Lower leg skin (tissue), 4 donors: ENCODE measurements around the gene FAM50B. TPM values are rescaled to one million over a fixed set of nuclear protein-coding genes. Genes with fewer than 3 reads are reported as not detected.

Experiments used
- DNase-seq, 2 donors: peaks; one replicate each; pipeline ENCODE4 v3.0.0-alpha.2; 2019; ENCODE audit warnings: low spot score in 2 of 2
- H3K4me3 ChIP-seq: fragments of 200-600 bp; sonication (generic); 2 replicates; pipeline ENCODE4 v1.5.1; 2017; ENCODE audit warnings: mild to moderate bottlenecking, low read depth; ENCODE audit not compliant: poor library complexity, severe bottlenecking
- POLR2A ChIP-seq, 2 donors: fragments of 450-650 bp; IDR thresholded peaks; one replicate each; pipeline ENCODE4 v1.6.1; 2016 to 2017; ENCODE audit warnings: antibody characterized with exemption in 2 of 2, mild to moderate bottlenecking in 1 of 2, moderate library complexity in 1 of 2
- WGBS, 2 donors: methylation state at CpG; one replicate each; pipeline ENCODE4 v1.1.5; 2018; 5-methylcytosine and 5-hydroxymethylcytosine counted together
- intact Hi-C: fragments of 100-400 bp; cut with DNase I; formaldehyde crosslinking; loops from one replicate; pipeline ENCODE4 v1.15.0; 2023; ENCODE audit warnings: low total_unique reads
- total RNA-seq, 4 donors: library from RNA; depleted of rRNA; stranded (reverse); fragments of >200 nt; gene quantifications; one replicate each; pipeline ENCODE4 v1.1.0, GENCODE V29; 2016
- TF ChIP-seq, protein P1 (sequence below), 3 donors: fragments of 450-650 bp; IDR thresholded peaks; one replicate each; pipeline ENCODE4 v1.5.1; 2016; ENCODE audit warnings: antibody characterized with exemption in 3 of 3, mild to moderate bottlenecking in 3 of 3, moderate library complexity in 2 of 3

FAM50B gene
- total RNA-seq, 4 donors from 2014 or later: 11.4 to 16.1 (median 13.9) TPM

DNA sequence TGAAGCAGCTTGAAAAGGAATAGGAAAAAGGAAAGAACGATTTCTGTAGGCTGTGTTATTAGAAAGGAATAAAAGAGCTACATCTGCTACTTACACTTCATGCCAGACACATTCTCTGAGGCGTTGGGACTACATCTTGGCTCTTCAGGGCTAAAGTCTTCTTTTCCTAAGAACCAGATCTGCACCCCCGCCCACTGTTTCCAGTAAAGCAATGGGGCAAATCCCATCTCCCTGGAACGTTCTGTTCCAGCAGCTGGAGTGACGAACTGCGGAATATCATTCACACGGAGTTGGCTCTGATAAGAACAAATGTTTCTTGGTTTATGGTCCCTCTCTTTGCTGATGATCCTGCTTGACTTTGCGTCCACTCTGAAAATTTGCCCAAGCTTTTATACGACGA is 26.9 kb downstream of the FAM50B start:
- intact Hi-C loops: no loop called here
- no peak for TF ChIP-seq POLR2A (IDR thresholded peaks at IDR 0.05)
- TF ChIP-seq, protein P1, sequence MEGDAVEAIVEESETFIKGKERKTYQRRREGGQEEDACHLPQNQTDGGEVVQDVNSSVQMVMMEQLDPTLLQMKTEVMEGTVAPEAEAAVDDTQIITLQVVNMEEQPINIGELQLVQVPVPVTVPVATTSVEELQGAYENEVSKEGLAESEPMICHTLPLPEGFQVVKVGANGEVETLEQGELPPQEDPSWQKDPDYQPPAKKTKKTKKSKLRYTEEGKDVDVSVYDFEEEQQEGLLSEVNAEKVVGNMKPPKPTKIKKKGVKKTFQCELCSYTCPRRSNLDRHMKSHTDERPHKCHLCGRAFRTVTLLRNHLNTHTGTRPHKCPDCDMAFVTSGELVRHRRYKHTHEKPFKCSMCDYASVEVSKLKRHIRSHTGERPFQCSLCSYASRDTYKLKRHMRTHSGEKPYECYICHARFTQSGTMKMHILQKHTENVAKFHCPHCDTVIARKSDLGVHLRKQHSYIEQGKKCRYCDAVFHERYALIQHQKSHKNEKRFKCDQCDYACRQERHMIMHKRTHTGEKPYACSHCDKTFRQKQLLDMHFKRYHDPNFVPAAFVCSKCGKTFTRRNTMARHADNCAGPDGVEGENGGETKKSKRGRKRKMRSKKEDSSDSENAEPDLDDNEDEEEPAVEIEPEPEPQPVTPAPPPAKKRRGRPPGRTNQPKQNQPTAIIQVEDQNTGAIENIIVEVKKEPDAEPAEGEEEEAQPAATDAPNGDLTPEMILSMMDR (IDR thresholded peaks at IDR 0.05): no peak
- no peak overlapping the region for H3K4me3 ChIP-seq
- peak; percentile 81 to 91 for DNase-seq
- 70 to 71% methylated on average over 10 of the region's 10 CpGs for WGBS, 2 donors

DNA sequence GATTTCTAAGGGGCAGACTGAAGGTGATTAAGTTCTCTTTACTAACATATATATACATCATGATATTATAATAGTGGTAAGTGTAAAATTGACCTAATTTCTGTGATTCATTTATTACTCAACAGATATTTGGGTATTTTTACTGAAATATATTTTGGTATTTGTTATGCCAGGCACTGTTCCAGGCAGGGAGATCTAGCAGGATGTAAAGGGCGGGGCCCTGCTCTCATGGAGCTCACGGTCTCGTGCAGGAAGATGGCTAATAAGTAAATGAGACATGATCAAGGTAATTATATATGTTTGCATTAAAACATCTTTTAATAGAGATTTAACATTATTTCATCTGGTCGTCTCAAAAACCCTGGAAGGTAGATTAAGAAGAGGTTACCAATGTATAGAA is 27.7 kb downstream of the FAM50B start:
- TF ChIP-seq, protein P1 (IDR thresholded peaks at IDR 0.05): no peak
- TF ChIP-seq POLR2A (IDR thresholded peaks at IDR 0.05): no peak
- intact Hi-C loops: no loop called here
- no peak overlapping the region for H3K4me3 ChIP-seq
- WGBS, 2 donors: 41 to 47% methylated on average over 4 of the region's 4 CpGs
- peak in 1 of 2 donors; percentile 83 for DNase-seq

DNA sequence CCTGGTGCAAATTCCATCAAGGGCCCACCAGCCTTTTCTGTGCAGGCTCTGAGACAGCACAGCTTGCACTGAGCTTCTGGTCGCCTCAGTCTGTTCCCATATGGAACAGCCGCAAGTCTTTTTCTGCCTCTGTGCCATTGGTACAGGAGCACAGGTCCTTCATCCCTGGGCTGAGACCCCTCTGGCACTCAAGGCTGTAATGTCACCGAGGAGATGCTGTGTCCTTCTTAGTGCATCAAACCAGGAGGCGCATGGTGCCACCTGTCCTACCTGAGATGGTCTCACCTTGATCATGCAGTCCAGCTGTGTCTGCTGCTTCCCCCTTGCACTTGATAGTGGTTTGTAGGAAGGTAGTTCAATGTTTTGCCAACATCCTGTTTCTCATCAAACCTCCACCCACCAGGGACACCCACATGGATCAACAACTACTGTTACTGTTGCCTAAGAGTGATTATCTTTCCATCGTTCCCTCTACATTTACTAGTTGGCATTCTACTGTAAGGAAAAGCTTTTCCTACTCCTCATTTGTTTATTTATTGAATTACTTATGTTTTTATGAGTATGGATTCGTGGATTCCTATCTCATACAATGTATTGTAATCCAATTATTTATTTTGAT is 29.0 kb downstream of the FAM50B start:
- WGBS, 2 donors: 73 to 85% methylated on average over 6 of the region's 6 CpGs
- peak in 1 of 2 donors; percentile 67 for DNase-seq
- intact Hi-C loops: no loop called here
- H3K4me3 ChIP-seq: no peak overlapping the region
- TF ChIP-seq, protein P1 (IDR thresholded peaks at IDR 0.05): no peak
- TF ChIP-seq POLR2A (IDR thresholded peaks at IDR 0.05): no peak

DNA sequence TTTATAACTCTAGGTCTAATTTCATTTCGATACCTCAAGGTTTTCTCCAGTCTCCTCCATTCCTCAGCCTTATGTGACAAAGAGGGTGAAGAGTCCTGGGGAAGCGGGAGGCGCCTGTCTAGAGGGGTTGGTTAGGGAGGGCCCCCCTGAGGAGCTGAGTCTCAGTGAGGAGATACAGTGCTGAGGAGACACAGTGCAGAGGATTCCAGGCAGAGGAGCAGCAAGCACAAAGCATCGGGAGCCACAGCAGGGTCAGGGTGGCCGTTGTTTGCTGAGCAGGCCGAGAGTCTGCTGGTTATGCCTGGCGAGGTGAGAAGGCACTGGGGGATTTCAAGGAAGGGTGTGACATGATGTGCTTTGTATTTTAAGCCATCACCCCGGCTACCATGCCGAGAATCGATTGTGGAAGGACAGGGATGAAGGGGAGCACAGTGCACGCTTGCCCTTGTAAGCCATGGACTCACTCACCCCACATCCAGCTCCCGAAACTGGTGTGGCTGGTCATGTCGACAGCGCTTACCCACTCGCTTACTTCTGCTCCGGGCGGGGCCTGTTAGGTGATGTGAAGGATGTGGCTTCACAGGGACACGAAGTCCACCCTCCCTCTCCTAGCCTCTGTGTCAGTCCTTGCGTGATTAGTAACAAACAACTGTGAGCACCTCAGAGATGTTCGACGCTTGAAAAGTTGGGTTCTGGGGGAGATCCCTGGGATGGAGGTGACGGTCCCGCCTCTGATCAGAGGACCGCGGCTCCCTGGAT is 30.2 kb downstream of the FAM50B start:
- TF ChIP-seq POLR2A (IDR thresholded peaks at IDR 0.05): no peak
- TF ChIP-seq, protein P1 (IDR thresholded peaks at IDR 0.05): no peak
- intact Hi-C loops: no loop called here
- H3K4me3 ChIP-seq: no peak overlapping the region
- peak in 1 of 2 donors; percentile 82 for DNase-seq
- WGBS, 2 donors: 95 to 96% methylated on average over 25 of the region's 25 CpGs

DNA sequence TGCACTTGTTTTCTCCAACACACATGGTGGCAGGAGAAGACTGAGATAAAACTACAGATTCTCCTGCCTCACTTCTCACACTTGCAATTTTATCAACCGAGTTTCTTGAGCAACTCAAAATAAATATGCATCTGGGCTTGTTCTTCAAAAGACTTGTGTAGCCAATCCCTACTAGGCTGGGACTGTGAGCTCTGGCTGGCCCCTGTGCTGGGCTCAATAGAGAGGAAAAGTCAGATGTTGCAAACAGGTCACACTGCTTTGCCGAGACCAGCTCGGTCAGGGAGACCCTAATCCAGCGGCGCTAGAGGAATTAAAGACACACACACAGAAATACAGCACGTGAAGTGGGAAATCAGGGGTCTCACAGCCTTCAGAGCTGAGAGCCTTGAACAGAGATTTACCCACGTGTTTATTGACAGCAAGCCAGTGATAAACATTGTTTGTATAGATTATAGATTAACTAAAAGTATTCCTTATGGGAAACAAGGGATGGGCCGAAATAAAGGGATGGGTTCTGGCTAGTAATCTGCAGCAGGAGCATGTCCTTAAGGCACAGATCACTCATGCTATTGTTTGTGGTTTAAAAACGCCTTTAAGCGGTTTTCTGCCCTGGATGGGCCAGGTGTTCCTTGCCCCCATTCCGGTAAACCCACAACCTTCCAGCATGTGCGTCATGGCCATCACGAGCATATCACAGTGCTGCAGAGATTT is 32.7 kb downstream of the FAM50B start:
- DNase-seq: peak in 1 of 2 donors; percentile 86
- no peak overlapping the region for H3K4me3 ChIP-seq
- no peak for TF ChIP-seq POLR2A (IDR thresholded peaks at IDR 0.05)
- TF ChIP-seq, protein P1 (IDR thresholded peaks at IDR 0.05): no peak
- intact Hi-C loops: no loop called here
- 80 to 82% methylated on average over 13 of the region's 13 CpGs for WGBS, 2 donors
